Esophagus squamous epithelium (tissue), 4 donors: ENCODE results near the gene RNF103.

ENCODE experiments used
- CTCF ChIP-seq, 6 experiments: fragments of 450-650 bp in 4 of 6; fragments of 200-600 bp in 2 of 6; sonication (generic) in 2 of 6; IDR thresholded peaks; one replicate each; pipeline ENCODE4 v1.5.1; 2016 to 2019; ENCODE audit warnings: antibody characterized with exemption in 6 of 6, mild to moderate bottlenecking in 4 of 6, moderate library complexity in 4 of 6
- POLR2A ChIP-seq, 4 donors: fragments of 450-650 bp; IDR thresholded peaks; one replicate each; pipeline ENCODE4 v1.6.1; 2017; ENCODE audit warnings: antibody characterized with exemption in 4 of 4, mild to moderate bottlenecking in 4 of 4, moderate library complexity in 3 of 4

GRCh38 chr2:86650188-86650587, 26.5 kb upstream of the RNF103 start:
- TF ChIP-seq CTCF (IDR thresholded peaks at IDR 0.05) (no peak), POLR2A (IDR thresholded peaks at IDR 0.05) (no peak)
